Adipocyte (in vitro differentiated cells): Measurements from ENCODE around the gene TTC7B.

Source experiments
- DNase-seq: peaks from one replicate; pipeline ENCODE4 v3.0.0-alpha.2; 2015; ENCODE audit warnings: low read depth
- H3K27me3 ChIP-seq: replicated peaks from 2 replicates; pipeline ENCODE4 v1.7.0; 2013; ENCODE audit warnings: mild to moderate bottlenecking, low read length, moderate library complexity; ENCODE audit not compliant: control insufficient read depth, insufficient read depth
- H3K36me3 ChIP-seq: 2 replicates; pipeline ENCODE4 v1.7.0; 2013; ENCODE audit warnings: low read length, mild to moderate bottlenecking, moderate library complexity; ENCODE audit not compliant: control insufficient read depth, insufficient read depth, severe bottlenecking
- H3K4me1 ChIP-seq: 2 replicates; pipeline ENCODE4 v1.7.0; 2013; ENCODE audit warnings: mild to moderate bottlenecking, low read length, moderate library complexity; ENCODE audit not compliant: control insufficient read depth, insufficient read depth
- H3K4me3 ChIP-seq: 2 replicates; pipeline ENCODE4 v1.7.0; 2013; ENCODE audit warnings: mild to moderate bottlenecking, low read length, moderate library complexity
- H3K9ac ChIP-seq: 2 replicates; pipeline ENCODE4 v1.7.0; 2013; ENCODE audit warnings: mild to moderate bottlenecking, low read length, moderate library complexity
- H3K9me3 ChIP-seq: 2 replicates; pipeline ENCODE4 v1.7.0; 2013; ENCODE audit warnings: mild to moderate bottlenecking, low read length, moderate library complexity; ENCODE audit not compliant: control insufficient read depth

The TTC7B gene

GRCh38 chr14:90551733-90552464, 264.3 kb downstream of the TTC7B start:
- no peaks in the 10 kb centered on the region for H3K27me3 ChIP-seq
- DNase-seq: no peak
- H3K9ac ChIP-seq: no peak overlapping the region
- no peaks in the 10 kb centered on the region for H3K36me3 ChIP-seq
- no peak overlapping the region for H3K4me3 ChIP-seq
- no peaks in the 10 kb centered on the region for H3K4me1 ChIP-seq
- no peaks in the 10 kb centered on the region for H3K9me3 ChIP-seq

- no peaks in the 10 kb centered on the region for H3K9me3 ChIP-seq
- DNase-seq: peak; percentile 74
- H3K27me3 ChIP-seq: no peaks in the 10 kb centered on the region
- H3K4me1 ChIP-seq: no peaks in the 10 kb centered on the region
- no peak overlapping the region for H3K9ac ChIP-seq
- H3K36me3 ChIP-seq: no peaks in the 10 kb centered on the region
- no peak overlapping the region for H3K4me3 ChIP-seq
These were observed 265.0 kb downstream of the TTC7B start for GRCh38 chr14:90551070-90551704.

GRCh38 chr14:90549794-90550641, 266.2 kb downstream of the TTC7B start:
- no peaks in the 10 kb centered on the region for H3K27me3 ChIP-seq
- no peaks in the 10 kb centered on the region for H3K9me3 ChIP-seq
- no peak overlapping the region for H3K9ac ChIP-seq
- no peaks in the 10 kb centered on the region for H3K36me3 ChIP-seq
- H3K4me3 ChIP-seq: no peak overlapping the region
- no peak for DNase-seq
- no peaks in the 10 kb centered on the region for H3K4me1 ChIP-seq

DNA sequence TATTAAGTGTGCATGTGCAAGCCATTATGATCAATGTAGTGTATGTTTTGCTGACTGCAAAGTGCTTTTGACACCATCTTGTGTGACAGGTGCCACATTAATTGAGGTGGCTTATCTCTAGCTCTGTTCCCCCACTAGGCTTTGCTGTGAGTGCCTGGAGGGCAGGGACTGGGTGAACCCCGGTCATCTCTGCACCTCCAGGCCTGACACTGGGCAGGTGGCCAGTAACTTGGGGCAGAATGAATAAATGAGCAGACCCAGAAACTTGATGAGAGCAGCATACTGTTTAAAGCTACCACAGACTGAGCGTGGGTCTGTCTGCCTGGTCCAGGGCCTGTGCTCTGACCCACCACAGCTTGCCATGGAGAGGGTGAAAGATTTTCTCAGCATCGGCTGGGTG, 267.8 kb downstream of the TTC7B start:
- no peaks in the 10 kb centered on the region for H3K27me3 ChIP-seq
- DNase-seq: no peak
- H3K9me3 ChIP-seq: no peaks in the 10 kb centered on the region
- H3K4me3 ChIP-seq: no peak overlapping the region
- no peaks in the 10 kb centered on the region for H3K36me3 ChIP-seq
- H3K4me1 ChIP-seq: no peaks in the 10 kb centered on the region
- H3K9ac ChIP-seq: no peak overlapping the region

DNA sequence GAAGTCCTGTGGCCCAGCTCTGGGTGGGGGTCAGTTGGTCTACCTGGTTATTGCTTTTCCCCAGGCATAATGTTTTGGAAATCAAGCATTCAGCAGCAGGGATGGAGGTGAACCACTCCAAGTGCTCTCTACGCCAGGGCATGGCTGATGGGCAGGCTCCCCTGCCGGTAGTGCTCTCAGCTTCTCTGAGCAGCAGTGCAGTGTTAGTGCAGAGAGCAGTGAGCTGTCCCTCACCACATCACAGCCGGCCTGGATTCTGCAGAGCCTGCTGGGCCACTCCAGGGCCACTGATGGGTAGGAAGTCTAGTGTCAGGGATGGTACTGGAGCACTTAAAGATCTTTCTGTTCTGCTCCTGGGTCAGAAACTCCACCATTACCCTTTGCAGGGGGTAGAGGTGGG, 268.3 kb downstream of the TTC7B start:
- Histone ChIP-seq H3K4me3 (no peak overlapping the region), H3K9ac (no peak overlapping the region), H3K4me1 (no peaks in the 10 kb centered on the region), H3K36me3 (no peaks in the 10 kb centered on the region), H3K9me3 (no peaks in the 10 kb centered on the region), H3K27me3 (no peaks in the 10 kb centered on the region)
- no peak for DNase-seq

- Histone ChIP-seq H3K9me3 (no peaks in the 10 kb centered on the region), H3K9ac (no peak overlapping the region), H3K4me1 (no peaks in the 10 kb centered on the region), H3K27me3 (no peaks in the 10 kb centered on the region), H3K4me3 (no peak overlapping the region), H3K36me3 (no peaks in the 10 kb centered on the region)
- no peak for DNase-seq
These were observed 269.0 kb downstream of the TTC7B start for GRCh38 chr14:90547250-90547649.

- H3K27me3 ChIP-seq: no peaks in the 10 kb centered on the region
- no peak overlapping the region for H3K9ac ChIP-seq
- no peak for DNase-seq
- H3K4me3 ChIP-seq: no peak overlapping the region
- H3K36me3 ChIP-seq: no peaks in the 10 kb centered on the region
- no peaks in the 10 kb centered on the region for H3K9me3 ChIP-seq
- no peaks in the 10 kb centered on the region for H3K4me1 ChIP-seq
These were observed 269.5 kb downstream of the TTC7B start for GRCh38 chr14:90546767-90547166.

DNA sequence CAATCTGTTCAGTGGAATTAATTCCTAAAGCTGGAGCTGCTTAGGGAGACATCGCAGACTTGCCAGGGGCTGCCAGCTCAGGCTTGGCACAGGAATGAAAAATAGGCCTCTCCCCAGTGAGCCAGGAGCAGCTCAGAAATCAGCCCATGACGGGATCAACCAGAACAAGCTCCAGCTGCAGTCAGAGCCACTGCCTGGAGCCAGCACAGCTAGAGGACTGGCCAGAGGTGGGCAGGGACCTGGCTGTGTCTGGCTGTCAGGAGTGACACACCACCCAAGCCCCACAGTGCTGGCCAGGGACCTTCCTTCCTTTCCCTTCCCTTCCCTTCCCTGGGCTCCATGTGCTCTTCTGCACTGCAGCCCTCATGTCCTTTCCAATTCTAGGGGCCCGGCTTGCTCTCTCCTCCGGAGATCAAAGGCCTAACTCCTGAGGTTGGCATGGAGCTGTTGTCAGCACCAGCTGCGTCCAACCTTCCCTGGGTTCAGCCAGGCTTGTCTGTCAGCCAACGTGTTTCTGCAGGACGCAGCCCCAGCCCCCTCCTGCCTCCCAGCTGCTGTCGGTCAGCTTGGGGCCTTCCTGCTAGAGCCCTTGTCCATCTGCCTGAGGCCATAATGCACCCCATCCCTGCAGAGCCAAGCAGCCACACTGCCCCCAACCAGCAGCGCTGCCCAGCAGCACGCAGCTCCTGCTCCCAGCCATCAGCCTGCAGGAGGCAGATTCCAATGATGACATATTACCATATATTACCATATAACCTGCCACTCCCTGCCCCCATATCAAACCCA, 270.1 kb downstream of the TTC7B start:
- DNase-seq: no peak
- no peaks in the 10 kb centered on the region for H3K9me3 ChIP-seq
- no peaks in the 10 kb centered on the region for H3K36me3 ChIP-seq
- no peaks in the 10 kb centered on the region for H3K27me3 ChIP-seq
- H3K4me1 ChIP-seq: no peaks in the 10 kb centered on the region
- H3K4me3 ChIP-seq: no peak overlapping the region
- H3K9ac ChIP-seq: no peak overlapping the region

DNA sequence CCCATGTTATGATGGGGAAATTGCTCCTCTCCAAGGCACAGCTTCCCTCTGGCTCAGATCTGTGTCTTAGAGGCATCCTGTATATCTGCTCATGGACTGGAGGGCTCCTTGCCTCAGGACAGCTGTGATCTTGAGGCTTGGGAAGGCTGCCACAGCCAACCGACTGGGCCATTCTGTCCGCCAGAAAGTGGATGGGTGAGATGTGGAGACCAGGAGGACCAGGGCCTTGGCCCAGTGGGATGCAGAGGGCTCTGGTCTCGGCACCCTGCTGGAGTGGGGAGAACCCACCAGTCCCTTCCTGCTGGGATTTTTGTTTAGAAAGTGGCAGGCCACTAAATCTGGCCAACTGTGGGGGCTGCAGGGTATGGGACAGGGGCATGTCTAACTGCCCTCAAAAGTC, 270.8 kb downstream of the TTC7B start:
- Histone ChIP-seq H3K9me3 (no peaks in the 10 kb centered on the region), H3K36me3 (no peaks in the 10 kb centered on the region), H3K27me3 (no peaks in the 10 kb centered on the region)

GRCh38 chr14:90544971-90545370, 271.3 kb downstream of the TTC7B start:
- Histone ChIP-seq H3K4me3 (no peak overlapping the region), H3K27me3 (no peaks in the 10 kb centered on the region), H3K4me1 (no peaks in the 10 kb centered on the region), H3K36me3 (no peaks in the 10 kb centered on the region), H3K9ac (no peak overlapping the region), H3K9me3 (no peaks in the 10 kb centered on the region)
- DNase-seq: no peak

More for the DNA sequence above, 270.8 kb downstream of the TTC7B start:
- no peak for DNase-seq
- Histone ChIP-seq H3K4me3 (no peak overlapping the region), H3K4me1 (no peaks in the 10 kb centered on the region), H3K9ac (no peak overlapping the region)

DNA sequence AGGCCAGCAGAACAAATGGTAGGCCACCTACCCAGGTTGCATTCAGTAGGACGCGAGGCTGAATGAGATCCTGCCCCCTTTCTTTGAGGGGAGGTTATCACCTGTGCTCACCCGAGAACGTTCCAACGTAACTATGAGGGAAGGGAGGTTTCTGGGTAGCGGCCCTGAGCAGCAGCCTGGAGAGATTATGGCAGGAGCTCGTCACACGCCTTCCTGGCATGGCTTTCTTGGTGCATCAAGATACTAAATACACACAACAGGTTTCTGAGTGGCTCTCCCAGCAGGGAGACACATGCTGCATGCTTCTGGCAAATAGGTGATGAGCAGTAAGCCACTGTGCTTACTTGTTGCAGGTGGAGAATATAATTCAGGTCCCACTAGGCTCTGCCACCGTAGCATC, 271.7 kb downstream of the TTC7B start:
- no peaks in the 10 kb centered on the region for H3K27me3 ChIP-seq
- H3K4me3 ChIP-seq: no peak overlapping the region
- H3K9ac ChIP-seq: no peak overlapping the region
- H3K4me1 ChIP-seq: no peaks in the 10 kb centered on the region
- no peaks in the 10 kb centered on the region for H3K9me3 ChIP-seq
- no peaks in the 10 kb centered on the region for H3K36me3 ChIP-seq
- DNase-seq: no peak
